ENCODE measurements around the gene ARMC5.
"Not testable (repeated sequence)": the region's sequence is repeated elsewhere in the genome, so short reads cannot be mapped to it uniquely, and the experiment has no call there.

ARMC5 gene

DNA sequence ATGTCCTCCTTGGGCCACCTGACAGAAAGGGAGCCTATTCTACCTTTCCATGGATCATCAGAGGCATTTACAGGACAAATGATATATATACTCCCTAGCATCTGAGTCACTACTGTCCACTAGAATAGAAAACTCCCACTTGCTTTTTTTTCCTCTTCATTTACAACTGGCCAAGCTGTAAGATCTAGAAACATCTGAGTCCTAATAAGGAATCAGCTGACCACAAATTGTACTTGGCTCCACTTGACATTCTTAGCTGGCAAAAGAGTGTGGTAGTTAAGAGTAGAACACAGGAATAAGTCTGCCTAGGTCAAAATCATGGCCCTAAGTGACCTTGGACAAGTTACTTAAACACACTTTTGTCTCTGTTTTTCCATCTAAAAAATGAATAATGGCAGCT, 43.7 kb downstream of the ARMC5 start:
- no peak for DNase-seq

DNA sequence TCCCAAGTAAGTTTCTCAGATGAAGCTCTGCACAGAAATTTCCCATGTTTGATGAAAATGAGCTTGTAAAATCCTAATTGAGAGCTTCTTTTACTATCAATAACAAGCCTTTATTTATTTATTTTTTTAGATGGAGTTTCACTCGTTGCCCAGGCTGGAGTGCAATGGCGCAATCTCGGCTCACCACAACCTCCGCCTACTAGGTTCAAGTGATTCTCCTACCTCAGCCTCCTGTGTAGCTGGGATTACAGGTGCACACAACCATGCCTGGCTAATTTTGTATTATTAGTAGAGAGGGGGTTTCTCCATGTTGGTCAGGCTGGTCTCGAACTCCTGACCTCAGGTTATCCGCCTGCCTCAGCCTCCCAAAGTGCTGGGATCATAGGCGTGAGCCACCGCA, 44.3 kb downstream of the ARMC5 start:
- DNase-seq, result not testable (repeated sequence)

DNA sequence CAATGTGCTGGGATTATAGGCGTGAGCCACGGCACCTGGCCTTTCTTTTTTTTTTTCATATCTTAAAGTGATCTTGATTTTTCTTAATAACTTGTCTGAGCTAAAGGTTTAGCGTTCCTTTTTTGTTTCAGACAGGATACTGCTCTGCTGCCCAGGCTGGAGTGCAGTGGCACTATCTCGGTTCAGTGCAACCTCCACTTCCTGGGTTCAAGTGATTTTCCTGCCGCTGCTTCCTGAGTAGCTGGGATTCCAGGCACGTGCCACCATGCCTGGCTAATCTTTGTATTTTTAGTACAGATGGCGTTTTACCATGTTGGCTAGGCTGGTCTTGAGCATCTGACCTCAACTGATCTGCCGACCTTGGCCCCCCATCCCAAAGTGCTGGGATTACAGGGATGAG, 44.9 kb downstream of the ARMC5 start:
- DNase-seq, result no peak

DNA sequence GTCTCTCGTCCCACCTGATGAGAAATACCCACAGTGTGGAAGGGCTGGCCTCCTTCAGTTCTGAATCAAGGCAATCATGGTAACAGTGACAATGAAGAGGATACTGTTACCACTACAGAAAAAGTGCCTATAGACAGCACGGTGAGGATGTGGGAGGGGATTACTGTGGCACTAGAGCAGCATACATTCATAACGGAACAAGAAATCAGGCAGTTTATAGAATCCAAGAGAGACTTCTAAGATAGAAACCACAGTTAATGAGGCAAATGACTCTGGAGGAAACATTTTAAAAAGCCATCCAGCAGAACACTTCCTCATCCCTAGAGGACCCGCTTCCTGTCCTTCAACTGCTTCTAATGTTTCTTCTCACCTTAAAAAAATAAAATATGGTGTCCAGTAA, 46.2 kb downstream of the ARMC5 start:
- no peak for DNase-seq

DNA sequence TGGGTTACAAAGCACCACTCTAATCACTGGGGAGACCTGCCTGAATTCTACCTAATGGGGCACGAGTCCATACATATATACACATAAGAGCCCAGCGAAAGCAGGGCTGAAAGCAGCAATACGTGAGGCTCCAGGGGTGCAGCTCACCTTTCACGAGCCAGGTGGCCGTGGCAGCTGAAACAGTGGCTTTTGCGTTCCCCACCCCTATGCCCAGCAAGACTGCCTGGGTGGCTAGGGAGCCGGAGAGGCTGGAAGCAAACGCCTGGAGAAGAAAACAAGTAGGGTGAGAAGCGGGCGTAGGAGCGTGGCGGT, 48.3 kb downstream of the ARMC5 start:
- no peak for DNase-seq

DNA sequence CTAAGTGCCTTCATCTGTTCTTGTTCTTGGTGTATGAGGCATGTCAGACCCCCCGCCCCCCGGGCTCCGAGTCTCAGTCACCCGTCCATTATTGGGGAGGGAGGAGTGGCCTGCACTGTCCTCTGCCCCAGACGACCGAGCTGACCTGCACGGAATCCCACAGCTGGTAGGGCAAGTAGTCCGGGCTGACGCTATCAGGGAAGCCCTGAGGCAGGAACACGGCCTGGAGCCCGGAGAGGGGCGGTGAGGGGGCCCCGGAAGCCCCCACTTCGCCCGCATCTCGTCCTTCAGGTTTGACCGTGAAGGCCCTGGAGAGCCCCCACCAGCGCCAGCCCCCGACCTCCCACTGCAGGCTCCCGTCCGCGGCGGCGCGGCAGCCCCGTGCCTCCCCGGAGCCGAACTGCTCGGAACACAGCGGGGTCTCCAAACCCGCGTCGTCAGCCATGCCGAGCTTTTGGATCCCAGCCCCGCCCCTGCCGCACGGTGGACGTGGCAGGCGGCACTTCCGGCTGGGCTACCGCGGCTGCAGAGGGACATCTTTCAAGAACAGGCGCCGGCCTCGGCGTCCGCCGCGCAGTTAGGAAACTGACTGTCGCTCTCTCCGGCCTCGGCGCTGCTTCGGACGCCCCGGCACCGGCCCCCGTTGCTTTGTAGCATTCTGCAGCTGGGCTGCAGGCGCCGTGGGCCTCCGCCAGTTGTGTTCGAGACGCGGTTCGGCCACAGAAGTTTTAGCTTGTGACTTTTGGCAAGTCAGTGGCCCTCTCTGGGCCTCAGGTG, 48.8 kb downstream of the ARMC5 start, which contains the start of gene RUSF1:
TSS of gene RUSF1 (minus strand) at position 463 of the 777 bp plus-strand sequence. CDS start at position 445, 18 bp downstream.
- DNase-seq, result peak; percentile 97

DNA sequence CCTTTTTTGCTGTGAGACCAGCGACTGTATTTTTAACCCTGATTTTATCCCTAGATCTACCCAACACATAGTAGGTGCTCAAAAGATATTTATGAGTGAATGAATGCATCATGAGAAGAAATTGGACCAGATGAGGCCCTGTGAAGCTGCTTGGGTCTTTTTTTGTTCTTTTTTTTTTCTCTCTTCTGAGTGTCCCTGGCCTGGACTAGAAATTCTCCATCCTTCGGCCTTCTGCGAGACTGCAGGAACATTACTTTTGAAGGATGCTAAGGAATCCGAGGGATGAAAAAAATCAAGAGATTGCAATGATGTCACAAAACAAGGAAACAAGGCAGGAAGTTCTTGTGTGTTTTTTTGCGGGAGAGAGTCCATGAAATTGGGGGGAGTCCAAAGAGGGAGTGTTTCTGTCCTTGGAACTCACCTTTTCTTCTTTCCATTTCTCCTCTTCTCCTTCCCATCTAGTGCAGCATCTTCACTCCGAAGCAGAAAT, 49.5 kb downstream of the ARMC5 start:
- no peak for DNase-seq

DNA sequence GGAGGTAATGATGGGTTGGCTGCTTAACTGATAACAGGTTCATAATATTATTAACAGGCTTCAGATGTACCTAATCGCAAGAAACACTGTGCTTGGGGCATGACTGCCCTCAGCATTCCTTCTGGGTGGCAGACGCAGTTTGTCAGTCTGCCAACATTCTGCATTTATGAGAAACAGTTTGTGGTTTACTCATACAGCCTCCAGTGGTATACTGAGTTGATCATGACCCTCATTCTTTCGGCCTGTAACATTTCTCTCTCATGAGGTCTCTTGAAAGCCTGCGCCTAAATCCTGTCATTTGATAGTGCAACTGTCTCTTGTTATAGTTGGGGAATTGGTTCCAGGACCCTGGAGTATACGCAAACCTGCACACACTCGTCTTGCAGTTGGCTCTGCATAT, 53.8 kb downstream of the ARMC5 start:
- DNase-seq, result no peak

DNA sequence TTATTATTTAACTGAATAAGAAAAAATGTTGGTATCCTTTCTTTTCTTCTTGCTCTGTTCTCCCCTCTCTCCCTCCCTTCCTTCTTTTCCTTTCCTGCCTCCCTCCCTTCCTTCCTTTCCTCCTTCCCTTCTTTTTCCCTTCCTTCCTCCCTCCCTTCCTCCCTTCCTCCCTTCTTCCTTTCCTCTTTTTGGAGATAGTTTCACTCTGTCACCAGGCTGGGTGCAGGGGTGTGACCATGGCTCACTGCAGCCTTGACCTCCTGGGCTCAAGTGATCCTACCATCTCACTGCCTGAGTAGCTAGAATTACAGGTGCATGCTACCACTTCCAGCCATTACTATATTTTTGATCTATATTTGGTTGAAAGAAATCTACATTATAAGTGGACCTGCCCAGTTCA, 54.6 kb downstream of the ARMC5 start:
- DNase-seq, result no peak
